GM12878 (cell line): Measurements from ENCODE around the gene CFAP54. TPM values are rescaled to one million over a fixed set of nuclear protein-coding genes. Genes with fewer than 3 reads are reported as not detected.

Source experiments
- ATAC-seq: fragments of 200-7000 bp; cut with Tn5 transposase; 3 replicates; pipeline ENCODE4 v1.9.1; 2020; ENCODE audit warnings: mild to moderate bottlenecking, moderate library complexity
- BruUV-seq: library from RNA; stranded (reverse); fragments of 400-500 nt; replicated peaks from 2 replicates; lab custom pipeline; 2021; lab: Mats Ljungman, UMichigan
- CTCF ChIA-PET: fragments of 300-600 bp; sonication (Branson Sonifier 250); formaldehyde crosslinking; extraction: SDS; loops from one replicate; lab custom pipeline; 2021; ENCODE audit warnings: inconsistent platforms; lab: Yijun Ruan, JAX
- POLR2A ChIA-PET: fragments of 350-600 bp; formaldehyde crosslinking; extraction: SDS; loops from one replicate; lab custom pipeline; 2021; ENCODE audit warnings: inconsistent platforms; lab: Charles Lee
- RAD21 ChIA-PET: fragments of 300-600 bp; sonication (Branson Sonifier 250); formaldehyde crosslinking; loops from one replicate; lab custom pipeline; 2023; ENCODE audit warnings: antibody characterized with exemption; ENCODE audit not compliant: unreplicated experiment; lab: Charles Lee
- SMC1A ChIA-PET: fragments of 300-600 bp; sonication (Branson Sonifier 250); formaldehyde crosslinking; loops from one replicate; lab custom pipeline; 2023; ENCODE audit not compliant: unreplicated experiment, uncharacterized antibody; lab: Charles Lee
- DNase-seq: peaks from one replicate; pipeline ENCODE4 v3.0.0-alpha.2; 2011; ENCODE audit warnings: low read depth, low spot score
- FAIRE-seq: peaks from 3 replicates; lab custom pipeline; 2011; peaks lifted over from hg19 to GRCh38; lab: Jason Lieb, UNC
- H2AFZ ChIP-seq: 2 replicates; pipeline ENCODE4 v1.6.0; 2011; ENCODE audit warnings: low read depth, low read length, control low read depth; ENCODE audit not compliant: control insufficient read depth
- H3K27ac ChIP-seq: 2 replicates; pipeline ENCODE4 v1.5.1; 2011; ENCODE audit warnings: control low read depth; ENCODE audit not compliant: control insufficient read depth, insufficient read depth
- H3K27me3 ChIP-seq, 2 experiments: replicated peaks in 1 of 2; 2 replicates each; pipeline versions ENCODE4 v1.6.0 to v1.6.1; 2011; ENCODE audit warnings: low read length in 1 of 2; ENCODE audit not compliant: control insufficient read depth in 2 of 2, insufficient read depth in 2 of 2
- H3K36me3 ChIP-seq, 2 experiments: 2 replicates each; pipeline ENCODE4 v1.5.1; 2011; ENCODE audit warnings: low read length in 1 of 2; ENCODE audit not compliant: control insufficient read depth in 2 of 2, insufficient read depth in 2 of 2
- H3K4me1 ChIP-seq: 2 replicates; pipeline ENCODE4 v1.6.1; 2011; ENCODE audit warnings: mild to moderate bottlenecking, low read length, moderate library complexity, mixed read lengths; ENCODE audit not compliant: control insufficient read depth, insufficient read depth
- H3K4me2 ChIP-seq: 2 replicates; pipeline ENCODE4 v1.6.0; 2011; ENCODE audit warnings: control low read depth; ENCODE audit not compliant: control insufficient read depth, insufficient read depth
- H3K4me3 ChIP-seq: fragments of 200-600 bp; sonication (generic); 2 replicates; pipeline ENCODE4 v1.5.1; 2016
- H3K79me2 ChIP-seq: 2 replicates; pipeline ENCODE4 v1.6.0; 2011; ENCODE audit warnings: low read length; ENCODE audit not compliant: control insufficient read depth, insufficient read depth
- H3K9ac ChIP-seq: 2 replicates; pipeline ENCODE4 v1.8.0; 2011; ENCODE audit warnings: low read length, control low read depth, mixed read lengths; ENCODE audit not compliant: control insufficient read depth, insufficient read depth
- H3K9me3 ChIP-seq: replicated peaks from 3 replicates; pipeline ENCODE4 v1.5.1; 2011; ENCODE audit warnings: mild to moderate bottlenecking, low read length; ENCODE audit not compliant: control insufficient read depth, insufficient read depth
- H4K20me1 ChIP-seq: 2 replicates; pipeline ENCODE4 v1.6.0; 2011; ENCODE audit not compliant: control insufficient read depth, insufficient read depth
- CHD2 ChIP-seq: IDR thresholded peaks from 2 replicates; pipeline ENCODE4 v1.6.1; 2011; ENCODE audit warnings: low read depth, low read length, improper control_type of control experiment, borderline replicate concordance
- CREB1 ChIP-seq: IDR thresholded peaks from 2 replicates; pipeline ENCODE4 v1.6.1; 2012; ENCODE audit warnings: low read depth, mild to moderate bottlenecking, inconsistent platforms
- ETV6 ChIP-seq, 2 experiments: fragments of 450-650 bp in 1 of 2; IDR thresholded peaks in 1 of 2; conservative IDR thresholded peaks in 1 of 2; 2 replicates each; pipeline ENCODE4 v1.6.1; 2014; ENCODE audit warnings: antibody characterized with exemption in 1 of 2, borderline replicate concordance in 1 of 2, low read depth in 1 of 2, mild to moderate bottlenecking in 1 of 2, moderate library complexity in 1 of 2
- HDAC2 ChIP-seq: fragments of 200-600 bp; sonication (generic); IDR thresholded peaks from 2 replicates; pipeline ENCODE4 v1.6.1; 2017
- IKZF2 ChIP-seq, 2 experiments: fragments of 450-650 bp; IDR thresholded peaks; 2 replicates each; pipeline ENCODE4 v1.6.1; 2017; ENCODE audit warnings: mild to moderate bottlenecking in 2 of 2, moderate library complexity in 2 of 2
- MEF2A ChIP-seq: IDR thresholded peaks from 2 replicates; pipeline ENCODE4 v1.6.1; 2011; ENCODE audit warnings: low read depth, mild to moderate bottlenecking, low read length, moderate library complexity; ENCODE audit not compliant: insufficient read depth
- MTA3 ChIP-seq: IDR thresholded peaks from 2 replicates; pipeline ENCODE4 v1.6.1; 2012; ENCODE audit warnings: low read length, inconsistent platforms, borderline replicate concordance
- NR2F1 ChIP-seq: fragments of 450-650 bp; conservative IDR thresholded peaks from 2 replicates; pipeline ENCODE4 v1.6.1; 2017; ENCODE audit warnings: mild to moderate bottlenecking
- RFX5 ChIP-seq: IDR thresholded peaks from 2 replicates; pipeline ENCODE4 v1.6.1; 2011; ENCODE audit warnings: low read depth, low read length, improper control_type of control experiment
- SMAD1 ChIP-seq: fragments of 450-650 bp; IDR thresholded peaks from 2 replicates; pipeline ENCODE4 v1.6.1; 2018; ENCODE audit warnings: mild to moderate bottlenecking, low read depth; ENCODE audit not compliant: partially characterized antibody
- SPI1 ChIP-seq: IDR thresholded peaks from 2 replicates; pipeline ENCODE4 v1.6.1; 2011; ENCODE audit warnings: low read depth, mild to moderate bottlenecking, low read length, moderate library complexity, borderline replicate concordance; ENCODE audit not compliant: insufficient read depth
- SUZ12 ChIP-seq: fragments of 200-600 bp; sonication (generic); IDR thresholded peaks from one replicate; pipeline ENCODE4 v1.6.1; 2018; ENCODE audit warnings: antibody characterized with exemption, mild to moderate bottlenecking; ENCODE audit not compliant: unreplicated experiment
- WRNIP1 ChIP-seq: IDR thresholded peaks from 2 replicates; pipeline ENCODE4 v1.6.1; 2011; ENCODE audit warnings: low read depth, low read length, improper control_type of control experiment, borderline replicate concordance
- ZBTB4 ChIP-seq: fragments of 450-650 bp; formaldehyde crosslinking; IDR thresholded peaks from 2 replicates; pipeline ENCODE4 v1.4.0; 2022; ENCODE audit warnings: mild to moderate bottlenecking, moderate library complexity
- WGBS: methylation state at CpG from one replicate; pipeline ENCODE4 v1.1.6; 2016; ENCODE audit warnings: low lambda C conversion rate; ENCODE audit not compliant: insufficient replicate concordance, insufficient coverage; ENCODE audit errors: missing lambda C conversion rate; 5-methylcytosine and 5-hydroxymethylcytosine counted together
- in situ Hi-C: fragments of 300-500 bp; cut with MboI; formaldehyde crosslinking; loops from 9 replicates; pipeline ENCODE4 v1.14.3; 2018; ENCODE audit warnings: mixed read lengths
- intact Hi-C: fragments of 100-400 bp; cut with micrococcal nuclease; formaldehyde crosslinking; loops from one replicate; pipeline ENCODE4 v1.14.2; 2022; ENCODE audit not compliant: unreplicated experiment
- polyA plus RNA-seq, 11 experiments: library from polyadenylated mRNA; depleted of rRNA in 4 of 11; unstranded in 6 of 11; stranded (reverse) in 5 of 11; fragments of >200 nt; fragmentation: Nextera tagmentation in 4 of 11; fragmentation: Illumina TruSeq in 1 of 11; extraction: Ambion mirVana in 4 of 11; extraction: Trizol in 1 of 11; gene quantifications; 1 replicate in 1 of 11; 2 replicates in 10 of 11; pipeline versions ENCODE4 v1.2.1 to v1.2.3, GENCODE V29; 2011 to 2016; ENCODE audit warnings: inconsistent platforms in 2 of 11, missing spikeins in 2 of 11, low read depth in 1 of 11
- total RNA-seq, 4 experiments: library from RNA; depleted of rRNA in 3 of 4; stranded (reverse); fragments of >200 nt in 3 of 4; fragmentation: Illumina TruSeq in 1 of 4; extraction: Trizol in 1 of 4; gene quantifications; 2 replicates each; pipeline versions ENCODE4 v1.2.1 to v1.2.3, GENCODE V29; 2013 to 2021
- TF ChIP-seq, protein P1 (sequence below): fragments of 150-350 bp; IDR thresholded peaks from 2 replicates; pipeline ENCODE4 v1.6.1; 2014; ENCODE audit warnings: mild to moderate bottlenecking, low read depth, low read length
- TF ChIP-seq, protein P2 (sequence below): fragments of 450-650 bp; IDR thresholded peaks from 2 replicates; pipeline ENCODE4 v1.6.1; 2016; ENCODE audit warnings: mild to moderate bottlenecking

The CFAP54 gene
- total and polyA plus RNA-seq, 10 of the 15 experiments (the other 5 are each of a cell fraction or from before 2014, with no cell fraction given): 0.19 to 1.5 (median 0.56) TPM

GRCh38 chr12:96807741-96808140 lies 318.4 kb downstream of the CFAP54 start (continued):
- TF ChIP-seq CREB1 (no peak), WRNIP1 (no peak), MEF2A (no peak)
- TF ChIP-seq, protein P1, sequence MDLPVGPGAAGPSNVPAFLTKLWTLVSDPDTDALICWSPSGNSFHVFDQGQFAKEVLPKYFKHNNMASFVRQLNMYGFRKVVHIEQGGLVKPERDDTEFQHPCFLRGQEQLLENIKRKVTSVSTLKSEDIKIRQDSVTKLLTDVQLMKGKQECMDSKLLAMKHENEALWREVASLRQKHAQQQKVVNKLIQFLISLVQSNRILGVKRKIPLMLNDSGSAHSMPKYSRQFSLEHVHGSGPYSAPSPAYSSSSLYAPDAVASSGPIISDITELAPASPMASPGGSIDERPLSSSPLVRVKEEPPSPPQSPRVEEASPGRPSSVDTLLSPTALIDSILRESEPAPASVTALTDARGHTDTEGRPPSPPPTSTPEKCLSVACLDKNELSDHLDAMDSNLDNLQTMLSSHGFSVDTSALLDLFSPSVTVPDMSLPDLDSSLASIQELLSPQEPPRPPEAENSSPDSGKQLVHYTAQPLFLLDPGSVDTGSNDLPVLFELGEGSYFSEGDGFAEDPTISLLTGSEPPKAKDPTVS: no peak

- no peaks in the 10 kb centered on the region for H3K36me3 ChIP-seq
- BruUV-seq: no TSS peak
- in situ Hi-C loops: no loop called here
- DNase-seq: no peak
- ChIA-PET CTCF (interaction anchor here (0.6 kb wide), 1 partner anchor 213 kb away, joined by 3 read pairs; no protein-coding TSS in a partner anchor), SMC1A (interaction anchor here (0.7 kb wide), 1 partner anchor 10 kb away, joined by 3 read pairs; no protein-coding TSS in a partner anchor), POLR2A (no interaction called here), RAD21 (no interaction called here)
- no peaks in the 10 kb centered on the region for H3K79me2 ChIP-seq
- ATAC-seq: no peak
- H4K20me1 ChIP-seq: no peaks in the 10 kb centered on the region
- FAIRE-seq: no peak
- H3K4me3 ChIP-seq: no peak overlapping the region
- no peak overlapping the region for H3K27ac ChIP-seq
- intact Hi-C loops: no loop called here
- WGBS: 33% methylated on average over 3 of the region's 3 CpGs
- H3K9me3 ChIP-seq: no peaks in the 10 kb centered on the region; the same call in 2 of the 3 replicates
- no peaks in the 10 kb centered on the region for H3K27me3 ChIP-seq
- H3K9ac ChIP-seq: no peak overlapping the region
- H3K4me1 ChIP-seq: no peaks in the 10 kb centered on the region
- no peak overlapping the region for H2AFZ ChIP-seq
- no peak overlapping the region for H3K4me2 ChIP-seq
- TF ChIP-seq NR2F1: no peak
- TF ChIP-seq SUZ12: no peak
- no peak for TF ChIP-seq RFX5
- no peak for TF ChIP-seq ZBTB4 (CRISPR knock-in tag)
- no peak for TF ChIP-seq CHD2
- TF ChIP-seq SMAD1: no peak
- TF ChIP-seq MTA3: no peak
- TF ChIP-seq, protein P2, sequence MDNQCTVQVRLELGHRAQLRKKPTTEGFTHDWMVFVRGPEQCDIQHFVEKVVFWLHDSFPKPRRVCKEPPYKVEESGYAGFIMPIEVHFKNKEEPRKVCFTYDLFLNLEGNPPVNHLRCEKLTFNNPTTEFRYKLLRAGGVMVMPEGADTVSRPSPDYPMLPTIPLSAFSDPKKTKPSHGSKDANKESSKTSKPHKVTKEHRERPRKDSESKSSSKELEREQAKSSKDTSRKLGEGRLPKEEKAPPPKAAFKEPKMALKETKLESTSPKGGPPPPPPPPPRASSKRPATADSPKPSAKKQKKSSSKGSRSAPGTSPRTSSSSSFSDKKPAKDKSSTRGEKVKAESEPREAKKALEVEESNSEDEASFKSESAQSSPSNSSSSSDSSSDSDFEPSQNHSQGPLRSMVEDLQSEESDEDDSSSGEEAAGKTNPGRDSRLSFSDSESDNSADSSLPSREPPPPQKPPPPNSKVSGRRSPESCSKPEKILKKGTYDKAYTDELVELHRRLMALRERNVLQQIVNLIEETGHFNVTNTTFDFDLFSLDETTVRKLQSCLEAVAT: no peak
- TF ChIP-seq HDAC2: no peak
- TF ChIP-seq SPI1: no peak
- TF ChIP-seq IKZF2 (IDR thresholded peaks at IDR 0.05): no peak
- no peak for TF ChIP-seq ETV6 (conservative IDR thresholded peaks at IDR 0.05 in 1 of 2, IDR thresholded peaks at IDR 0.05 in 1 of 2; ENCODE audit: borderline replicate concordance in 1 of 2, low read depth in 1 of 2)
Measured at GRCh38 chr12:96808587-96808986, 319.2 kb downstream of the CFAP54 start.
